Liver (tissue), 9 donors: ENCODE measurements around the gene IGFL1. TPM values are rescaled to one million over a fixed set of nuclear protein-coding genes. Genes with fewer than 3 reads are reported as not detected.

Experiments used
- DNase-seq: peaks from one replicate; pipeline ENCODE4 v3.0.0-alpha.2; 2017; ENCODE audit warnings: low spot score
- H3K27ac ChIP-seq, 2 donors: one replicate each; pipeline ENCODE4 v1.7.0; 2013; ENCODE audit warnings: inconsistent platforms in 2 of 2, low read length in 2 of 2, control low read depth in 1 of 2, low read depth in 1 of 2, mild to moderate bottlenecking in 1 of 2
- H3K27me3 ChIP-seq, 4 donors: one replicate each; pipeline versions ENCODE4 v1.6.1 to v1.7.0; 2013; ENCODE audit warnings: low read length in 3 of 4, inconsistent platforms in 1 of 4, mild to moderate bottlenecking in 1 of 4, moderate library complexity in 1 of 4; ENCODE audit not compliant: control insufficient read depth in 4 of 4, insufficient read depth in 4 of 4
- H3K36me3 ChIP-seq, 4 donors: one replicate each; pipeline versions ENCODE4 v1.6.1 to v1.7.0; 2013; ENCODE audit warnings: low read length in 3 of 4, mild to moderate bottlenecking in 3 of 4, low read depth in 1 of 4, moderate library complexity in 1 of 4; ENCODE audit not compliant: control insufficient read depth in 4 of 4, insufficient read depth in 3 of 4
- H3K4me1 ChIP-seq, 4 donors: one replicate each; pipeline versions ENCODE4 v1.6.1 to v1.7.0; 2013; ENCODE audit warnings: low read length in 3 of 4, mild to moderate bottlenecking in 3 of 4, moderate library complexity in 1 of 4; ENCODE audit not compliant: control insufficient read depth in 4 of 4, insufficient read depth in 4 of 4
- H3K4me3 ChIP-seq, 3 donors: one replicate each; pipeline versions ENCODE4 v1.6.1 to v1.7.0; 2013; ENCODE audit warnings: low read length in 3 of 3, control low read depth in 1 of 3, low read depth in 1 of 3, mild to moderate bottlenecking in 1 of 3
- H3K9ac ChIP-seq, 2 donors: one replicate each; pipeline ENCODE4 v1.7.0; 2013; ENCODE audit warnings: low read length in 2 of 2, mild to moderate bottlenecking in 2 of 2, moderate library complexity in 2 of 2, control low read depth in 1 of 2, low read depth in 1 of 2
- H3K9me3 ChIP-seq, 4 donors: one replicate each; pipeline versions ENCODE4 v1.6.1 to v1.7.0; 2013; ENCODE audit warnings: low read length in 3 of 4; ENCODE audit not compliant: control insufficient read depth in 4 of 4
- EGR1 ChIP-seq, 2 donors: IDR thresholded peaks; 2 replicates each; pipeline ENCODE4 v1.6.1; 2016 to 2018; ENCODE audit warnings: antibody characterized with exemption in 2 of 2, low read depth in 2 of 2
- FOXA1 ChIP-seq: IDR thresholded peaks from 2 replicates; pipeline ENCODE4 v1.6.1; 2016; ENCODE audit warnings: antibody characterized with exemption
- FOXA2 ChIP-seq: IDR thresholded peaks from 2 replicates; pipeline ENCODE4 v1.6.1; 2016; ENCODE audit warnings: antibody characterized with exemption
- GABPA ChIP-seq, 2 donors: IDR thresholded peaks in 1 of 2; conservative IDR thresholded peaks in 1 of 2; 2 replicates each; pipeline ENCODE4 v1.6.1; 2016; ENCODE audit warnings: antibody characterized with exemption in 2 of 2, mild to moderate bottlenecking in 1 of 2, moderate library complexity in 1 of 2
- HNF4A ChIP-seq, 2 donors: conservative IDR thresholded peaks; 2 replicates each; pipeline ENCODE4 v1.6.1; 2016; ENCODE audit warnings: antibody characterized with exemption in 2 of 2, mild to moderate bottlenecking in 2 of 2
- HNF4G ChIP-seq: IDR thresholded peaks from 2 replicates; pipeline ENCODE4 v1.6.1; 2016; ENCODE audit warnings: antibody characterized with exemption
- JUND ChIP-seq, 2 donors: IDR thresholded peaks; 2 replicates each; pipeline ENCODE4 v1.6.1; 2016; ENCODE audit warnings: antibody characterized with exemption in 2 of 2
- NR2F2 ChIP-seq: IDR thresholded peaks from 2 replicates; pipeline ENCODE4 v1.6.1; 2016; ENCODE audit warnings: antibody characterized with exemption
- RAD21 ChIP-seq, 2 donors: IDR thresholded peaks; 2 replicates each; pipeline ENCODE4 v1.6.1; 2016; ENCODE audit warnings: antibody characterized with exemption in 2 of 2, mild to moderate bottlenecking in 2 of 2
- RXRA ChIP-seq, 2 donors: IDR thresholded peaks; 2 replicates each; pipeline ENCODE4 v1.6.1; 2017 to 2018; ENCODE audit warnings: antibody characterized with exemption in 2 of 2, mild to moderate bottlenecking in 1 of 2
- SP1 ChIP-seq: IDR thresholded peaks from 2 replicates; pipeline ENCODE4 v1.6.1; 2018; ENCODE audit warnings: antibody characterized with exemption, mild to moderate bottlenecking
- TAF1 ChIP-seq: conservative IDR thresholded peaks from 2 replicates; pipeline ENCODE4 v1.6.1; 2016; ENCODE audit warnings: antibody characterized with exemption, mild to moderate bottlenecking
- YY1 ChIP-seq: IDR thresholded peaks from 2 replicates; pipeline ENCODE4 v1.6.1; 2016; ENCODE audit warnings: antibody characterized with exemption, mild to moderate bottlenecking
- WGBS: extraction: QIAGEN DNeasy Blood & Tissue Kit; methylation state at CpG from one replicate; pipeline ENCODE4 v1.1.7; 2013; 5-methylcytosine and 5-hydroxymethylcytosine counted together
- polyA plus RNA-seq, 2 donors: library from polyadenylated mRNA; stranded (reverse) in 1 of 2; unstranded in 1 of 2; fragments of 200-250 nt in 1 of 2; fragments of >200 nt in 1 of 2; fragmentation: Nextera tagmentation in 1 of 2; extraction: Ambion mirVana in 1 of 2; gene quantifications; one replicate each; pipeline versions ENCODE4 v1.2.1 to v1.2.3, GENCODE V29; 2013 to 2015
- total RNA-seq, 2 donors: library from RNA; depleted of rRNA; stranded (reverse); fragments of >200 nt; gene quantifications; one replicate each; pipeline ENCODE4 v1.2.3, GENCODE V29; 2014
- TF ChIP-seq, protein P1 (sequence below): fragments of 150-350 bp; IDR thresholded peaks from 2 replicates; pipeline ENCODE4 v1.5.1; 2017; ENCODE audit warnings: improper control_type of control experiment, low read depth, low read length; ENCODE audit not compliant: missing input control
- TF ChIP-seq, protein P2 (sequence below): IDR thresholded peaks from 2 replicates; pipeline ENCODE4 v1.6.1; 2016; ENCODE audit warnings: antibody characterized with exemption, mild to moderate bottlenecking
- TF ChIP-seq, protein P3 (sequence below): IDR thresholded peaks from 2 replicates; pipeline ENCODE4 v1.6.1; 2016; ENCODE audit warnings: antibody characterized with exemption
- donor health status: healthy.
- donor health status: healthy.
- donor health status: healthy.
- donor health status: healthy.
- donor health status: healthy.

Gene IGFL1
- total and polyA plus RNA-seq, 4 donors, result not detected

DNA sequence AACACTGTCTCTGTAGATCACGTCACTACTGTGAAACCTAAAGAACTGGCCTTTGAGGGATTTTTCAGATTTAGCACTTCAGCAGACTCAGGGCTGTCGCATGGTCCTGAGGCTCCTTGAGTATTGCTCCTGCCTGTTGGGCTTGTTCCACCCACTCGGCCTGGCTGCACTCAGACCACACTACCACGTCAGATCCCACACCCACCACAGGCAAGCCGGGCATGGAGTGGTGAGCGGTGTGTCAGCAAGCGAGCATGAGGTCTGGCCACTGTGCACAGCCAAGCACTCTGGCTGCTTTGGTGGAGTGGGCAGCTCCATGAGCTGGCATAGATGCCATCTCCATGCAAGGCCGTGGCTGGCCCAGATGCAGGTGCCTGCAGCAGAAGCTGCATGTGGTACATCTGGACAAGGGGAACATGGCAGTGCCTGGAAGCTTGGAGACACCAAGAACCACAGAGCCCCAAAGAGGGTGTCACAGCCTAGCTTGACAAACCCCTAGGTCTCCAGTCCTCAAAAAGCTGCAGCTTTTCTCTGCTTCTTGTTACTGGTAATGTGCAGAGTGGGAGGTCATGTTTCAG lies 9.4 kb upstream of the IGFL1 start:
- DNase-seq, result no peak
- Histone ChIP-seq H3K4me1 (no peaks in the 10 kb centered on the region), H3K36me3 (no peaks in the 10 kb centered on the region), H3K4me3 (no peak overlapping the region), H3K9ac (no peak overlapping the region), H3K27me3 (no peaks in the 10 kb centered on the region), H3K27ac (no peak overlapping the region), H3K9me3 (no peaks in the 10 kb centered on the region)
- TF ChIP-seq FOXA2 (no peak), SP1 (no peak), RXRA (IDR thresholded peaks at IDR 0.05) (no peak), YY1 (no peak), TAF1 (no peak), EGR1 (IDR thresholded peaks at IDR 0.05; ENCODE audit: low read depth in 2 of 2) (no peak), HNF4A (conservative IDR thresholded peaks at IDR 0.05) (no peak)
- TF ChIP-seq, protein P1, sequence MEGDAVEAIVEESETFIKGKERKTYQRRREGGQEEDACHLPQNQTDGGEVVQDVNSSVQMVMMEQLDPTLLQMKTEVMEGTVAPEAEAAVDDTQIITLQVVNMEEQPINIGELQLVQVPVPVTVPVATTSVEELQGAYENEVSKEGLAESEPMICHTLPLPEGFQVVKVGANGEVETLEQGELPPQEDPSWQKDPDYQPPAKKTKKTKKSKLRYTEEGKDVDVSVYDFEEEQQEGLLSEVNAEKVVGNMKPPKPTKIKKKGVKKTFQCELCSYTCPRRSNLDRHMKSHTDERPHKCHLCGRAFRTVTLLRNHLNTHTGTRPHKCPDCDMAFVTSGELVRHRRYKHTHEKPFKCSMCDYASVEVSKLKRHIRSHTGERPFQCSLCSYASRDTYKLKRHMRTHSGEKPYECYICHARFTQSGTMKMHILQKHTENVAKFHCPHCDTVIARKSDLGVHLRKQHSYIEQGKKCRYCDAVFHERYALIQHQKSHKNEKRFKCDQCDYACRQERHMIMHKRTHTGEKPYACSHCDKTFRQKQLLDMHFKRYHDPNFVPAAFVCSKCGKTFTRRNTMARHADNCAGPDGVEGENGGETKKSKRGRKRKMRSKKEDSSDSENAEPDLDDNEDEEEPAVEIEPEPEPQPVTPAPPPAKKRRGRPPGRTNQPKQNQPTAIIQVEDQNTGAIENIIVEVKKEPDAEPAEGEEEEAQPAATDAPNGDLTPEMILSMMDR, result no peak
- WGBS, result 83% methylated on average over 8 of the region's 8 CpGs

DNA sequence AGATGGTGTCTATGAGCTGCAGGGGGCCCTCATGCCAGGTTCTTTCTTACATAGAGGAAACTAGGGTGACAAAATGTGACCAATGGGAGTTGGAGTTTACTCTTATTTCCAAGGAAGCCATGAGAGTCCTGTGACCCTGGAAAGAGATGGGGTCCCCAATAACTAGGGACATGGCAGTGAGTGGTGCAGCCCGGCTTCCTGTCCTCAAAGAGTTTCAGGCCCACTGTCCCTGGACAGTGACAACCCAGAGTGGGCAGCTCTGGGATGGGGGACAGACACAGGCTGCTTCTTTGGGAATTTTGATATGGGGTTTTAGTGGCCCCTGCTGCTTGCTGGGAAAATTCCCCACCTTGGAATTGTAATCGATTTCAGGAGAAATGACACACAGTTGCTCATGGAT lies 8.4 kb upstream of the IGFL1 start:
- H3K9ac ChIP-seq, result no peak overlapping the region
- 66% methylated on average over 2 of the region's 2 CpGs for WGBS
- no peak overlapping the region for H3K27ac ChIP-seq
- H3K4me1 ChIP-seq, result no peaks in the 10 kb centered on the region
- no peak overlapping the region for H3K4me3 ChIP-seq
- no peak for DNase-seq
- no peaks in the 10 kb centered on the region for H3K27me3 ChIP-seq
- H3K9me3 ChIP-seq, result no peaks in the 10 kb centered on the region
- TF ChIP-seq NR2F2 (no peak), FOXA1 (no peak), HNF4A (conservative IDR thresholded peaks at IDR 0.05) (no peak), JUND (IDR thresholded peaks at IDR 0.05) (no peak), FOXA2 (no peak), RAD21 (IDR thresholded peaks at IDR 0.05) (no peak), HNF4G (no peak), RXRA (IDR thresholded peaks at IDR 0.05) (no peak), SP1 (no peak), YY1 (no peak), GABPA (IDR thresholded peaks at IDR 0.05 in 1 of 2, conservative IDR thresholded peaks at IDR 0.05 in 1 of 2) (no peak), EGR1 (IDR thresholded peaks at IDR 0.05; ENCODE audit: low read depth in 2 of 2) (no peak)
- TF ChIP-seq, protein P2, sequence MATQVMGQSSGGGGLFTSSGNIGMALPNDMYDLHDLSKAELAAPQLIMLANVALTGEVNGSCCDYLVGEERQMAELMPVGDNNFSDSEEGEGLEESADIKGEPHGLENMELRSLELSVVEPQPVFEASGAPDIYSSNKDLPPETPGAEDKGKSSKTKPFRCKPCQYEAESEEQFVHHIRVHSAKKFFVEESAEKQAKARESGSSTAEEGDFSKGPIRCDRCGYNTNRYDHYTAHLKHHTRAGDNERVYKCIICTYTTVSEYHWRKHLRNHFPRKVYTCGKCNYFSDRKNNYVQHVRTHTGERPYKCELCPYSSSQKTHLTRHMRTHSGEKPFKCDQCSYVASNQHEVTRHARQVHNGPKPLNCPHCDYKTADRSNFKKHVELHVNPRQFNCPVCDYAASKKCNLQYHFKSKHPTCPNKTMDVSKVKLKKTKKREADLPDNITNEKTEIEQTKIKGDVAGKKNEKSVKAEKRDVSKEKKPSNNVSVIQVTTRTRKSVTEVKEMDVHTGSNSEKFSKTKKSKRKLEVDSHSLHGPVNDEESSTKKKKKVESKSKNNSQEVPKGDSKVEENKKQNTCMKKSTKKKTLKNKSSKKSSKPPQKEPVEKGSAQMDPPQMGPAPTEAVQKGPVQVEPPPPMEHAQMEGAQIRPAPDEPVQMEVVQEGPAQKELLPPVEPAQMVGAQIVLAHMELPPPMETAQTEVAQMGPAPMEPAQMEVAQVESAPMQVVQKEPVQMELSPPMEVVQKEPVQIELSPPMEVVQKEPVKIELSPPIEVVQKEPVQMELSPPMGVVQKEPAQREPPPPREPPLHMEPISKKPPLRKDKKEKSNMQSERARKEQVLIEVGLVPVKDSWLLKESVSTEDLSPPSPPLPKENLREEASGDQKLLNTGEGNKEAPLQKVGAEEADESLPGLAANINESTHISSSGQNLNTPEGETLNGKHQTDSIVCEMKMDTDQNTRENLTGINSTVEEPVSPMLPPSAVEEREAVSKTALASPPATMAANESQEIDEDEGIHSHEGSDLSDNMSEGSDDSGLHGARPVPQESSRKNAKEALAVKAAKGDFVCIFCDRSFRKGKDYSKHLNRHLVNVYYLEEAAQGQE, result no peak
- TF ChIP-seq, protein P3, sequence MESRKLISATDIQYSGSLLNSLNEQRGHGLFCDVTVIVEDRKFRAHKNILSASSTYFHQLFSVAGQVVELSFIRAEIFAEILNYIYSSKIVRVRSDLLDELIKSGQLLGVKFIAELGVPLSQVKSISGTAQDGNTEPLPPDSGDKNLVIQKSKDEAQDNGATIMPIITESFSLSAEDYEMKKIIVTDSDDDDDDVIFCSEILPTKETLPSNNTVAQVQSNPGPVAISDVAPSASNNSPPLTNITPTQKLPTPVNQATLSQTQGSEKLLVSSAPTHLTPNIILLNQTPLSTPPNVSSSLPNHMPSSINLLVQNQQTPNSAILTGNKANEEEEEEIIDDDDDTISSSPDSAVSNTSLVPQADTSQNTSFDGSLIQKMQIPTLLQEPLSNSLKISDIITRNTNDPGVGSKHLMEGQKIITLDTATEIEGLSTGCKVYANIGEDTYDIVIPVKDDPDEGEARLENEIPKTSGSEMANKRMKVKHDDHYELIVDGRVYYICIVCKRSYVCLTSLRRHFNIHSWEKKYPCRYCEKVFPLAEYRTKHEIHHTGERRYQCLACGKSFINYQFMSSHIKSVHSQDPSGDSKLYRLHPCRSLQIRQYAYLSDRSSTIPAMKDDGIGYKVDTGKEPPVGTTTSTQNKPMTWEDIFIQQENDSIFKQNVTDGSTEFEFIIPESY, result no peak
- TF ChIP-seq, protein P1, result no peak
- H3K36me3 ChIP-seq, result no peaks in the 10 kb centered on the region
